Measurements from ENCODE around the gene METTL6.
A peak's percentile ranks its signal among the peaks of the same experiment; 100 is the strongest.
"Not testable (repeated sequence)": the region's sequence is repeated elsewhere in the genome, so short reads cannot be mapped to it uniquely, and the experiment has no call there.

The METTL6 gene

DNA sequence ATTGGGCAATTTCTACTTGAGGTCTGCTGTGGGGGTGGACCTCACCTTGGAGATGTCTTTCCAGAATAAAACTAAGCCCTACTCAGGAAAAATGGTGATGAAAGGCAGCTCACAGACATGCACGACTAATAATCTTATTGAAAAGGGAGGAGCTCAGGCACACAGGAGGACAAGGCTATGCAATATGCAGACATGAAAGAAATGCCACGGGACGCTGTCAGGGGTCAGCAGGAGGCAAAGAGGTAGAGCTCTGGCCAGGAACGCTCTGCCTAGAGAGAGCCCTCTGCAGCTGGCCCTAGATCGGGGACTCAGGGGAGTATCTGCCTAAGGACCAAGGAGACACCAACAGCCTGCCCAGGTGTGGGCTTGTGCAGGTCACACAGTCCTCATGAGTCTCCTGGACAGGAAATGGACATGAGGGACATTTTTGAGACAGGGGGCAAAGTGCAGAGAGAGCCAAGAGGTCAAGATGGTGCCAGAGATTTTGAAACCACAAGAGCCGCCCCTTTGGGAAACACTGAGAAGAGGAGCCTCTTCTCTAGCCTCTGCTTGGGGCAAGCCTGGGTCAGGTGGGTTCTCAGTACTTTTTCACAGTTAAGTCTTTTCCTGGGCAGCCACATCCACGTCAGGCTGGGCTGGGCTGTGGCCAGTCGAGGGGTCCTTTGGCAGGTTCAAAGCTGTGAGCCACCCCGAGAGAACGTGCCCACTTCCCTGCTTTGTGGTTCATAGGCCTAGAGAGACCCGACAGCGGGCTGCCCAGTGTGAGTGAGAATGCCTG is 23.3 kb upstream of the METTL6 start:
- no peak for DNase-seq

DNA sequence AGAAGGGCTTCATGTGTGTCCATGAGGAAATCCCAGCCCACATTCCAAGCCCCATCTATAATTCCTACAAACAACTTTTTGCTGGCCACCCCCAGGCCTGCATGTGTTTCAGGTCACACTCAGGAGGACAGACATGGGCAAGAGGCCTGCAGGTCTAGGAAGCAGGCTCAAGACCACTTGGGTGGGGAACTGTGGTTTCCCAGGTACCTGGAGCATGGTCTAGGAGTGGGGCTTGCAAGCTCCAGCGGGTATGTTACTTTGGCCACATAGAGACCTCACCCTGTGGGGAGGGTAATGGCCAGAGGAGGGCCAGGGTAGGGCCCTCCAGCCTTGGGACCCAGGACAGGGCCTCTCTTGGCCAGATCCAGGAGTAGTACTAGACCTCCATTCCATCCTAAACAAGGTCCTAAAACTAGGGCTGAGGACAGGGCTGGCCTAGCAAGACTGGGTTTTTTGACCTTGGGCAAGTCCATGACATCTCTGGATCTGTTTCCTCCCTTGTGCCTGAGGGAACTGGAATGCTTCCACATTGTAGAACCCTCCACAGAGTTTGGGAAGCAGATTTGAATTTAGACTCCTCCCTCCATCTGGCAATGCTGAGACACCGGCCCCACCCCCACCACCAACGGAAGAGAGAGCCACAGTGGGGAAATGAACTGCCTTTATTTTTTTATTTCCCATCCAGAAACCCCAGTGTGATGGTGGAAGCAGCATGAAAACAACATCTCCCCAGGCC is 22.3 kb upstream of the METTL6 start:
- DNase-seq, result no peak

- peak; percentile 89 for DNase-seq
Observed at GRCh38 chr3:15443826-15444524, 16.6 kb upstream of the METTL6 start.

GRCh38 chr3:15440891-15441290 is 13.5 kb upstream of the METTL6 start:
- no peak for DNase-seq

- DNase-seq, result no peak
Observed at GRCh38 chr3:15439476-15439875, 12.1 kb upstream of the METTL6 start.

GRCh38 chr3:15438983-15439382 is 11.6 kb upstream of the METTL6 start:
- DNase-seq, result no peak

- DNase-seq, result no peak
Observed at GRCh38 chr3:15436246-15436645, 8.9 kb upstream of the METTL6 start.

- DNase-seq, result no peak
Observed at GRCh38 chr3:15434756-15435155, 7.4 kb upstream of the METTL6 start.

GRCh38 chr3:15433531-15433930 is 6.2 kb upstream of the METTL6 start:
- DNase-seq, result no peak

DNA sequence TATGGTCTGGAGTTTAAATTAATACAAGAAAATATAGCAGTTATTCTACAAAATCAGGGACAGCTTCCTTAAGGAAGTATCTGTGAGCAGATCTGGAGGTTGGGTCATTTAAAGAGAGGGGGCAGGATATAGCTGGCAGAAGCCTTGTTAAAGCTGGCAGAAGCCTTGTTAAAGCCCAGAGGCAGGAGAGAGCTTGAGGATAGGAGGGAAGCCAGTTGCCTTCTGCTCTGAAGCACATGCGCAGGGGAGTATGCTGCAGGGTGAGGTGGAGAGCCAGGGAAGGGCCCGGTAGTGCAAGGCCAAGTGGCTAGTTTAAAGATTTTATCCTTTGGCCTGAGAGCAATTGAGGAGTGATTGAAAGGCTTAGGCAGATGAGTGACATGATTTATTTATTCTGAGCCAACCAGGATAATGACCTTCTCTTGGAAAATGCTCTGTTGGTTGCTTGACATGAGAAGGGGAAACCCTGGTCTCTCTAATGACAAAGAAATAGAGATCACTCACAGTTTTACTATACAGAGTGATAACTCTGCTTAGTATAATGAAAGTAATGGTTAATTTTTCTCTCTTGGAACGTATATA is 4.0 kb upstream of the METTL6 start:
- DNase-seq, result no peak

- DNase-seq, result no peak
Observed at GRCh38 chr3:15430624-15431023, 3.3 kb upstream of the METTL6 start.

GRCh38 chr3:15429080-15429479 is 1.7 kb upstream of the METTL6 start:
- no peak for DNase-seq

DNA sequence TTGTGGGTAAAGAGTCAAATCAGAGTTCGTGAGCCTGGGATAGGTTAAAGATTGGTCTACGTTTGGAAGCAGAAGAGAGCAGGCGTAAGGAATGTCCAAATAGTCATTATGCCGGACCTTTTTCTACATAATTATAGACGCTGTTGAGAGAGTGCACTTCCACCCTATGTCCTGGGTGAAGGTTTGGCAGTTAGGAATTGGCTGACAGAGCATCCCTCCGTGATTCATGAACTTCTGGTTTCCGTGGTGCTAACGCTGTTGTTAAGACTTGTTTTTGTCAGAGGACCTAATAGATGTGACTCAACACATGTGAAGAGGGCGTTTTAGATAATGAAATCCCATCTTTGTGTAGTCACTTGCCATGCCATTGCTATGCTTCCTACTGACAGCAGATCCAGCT is 1.2 kb upstream of the METTL6 start:
- no peak for DNase-seq

GRCh38 chr3:15427981-15428380 is 637 bp upstream of the METTL6 start:
- DNase-seq, result no peak

DNA sequence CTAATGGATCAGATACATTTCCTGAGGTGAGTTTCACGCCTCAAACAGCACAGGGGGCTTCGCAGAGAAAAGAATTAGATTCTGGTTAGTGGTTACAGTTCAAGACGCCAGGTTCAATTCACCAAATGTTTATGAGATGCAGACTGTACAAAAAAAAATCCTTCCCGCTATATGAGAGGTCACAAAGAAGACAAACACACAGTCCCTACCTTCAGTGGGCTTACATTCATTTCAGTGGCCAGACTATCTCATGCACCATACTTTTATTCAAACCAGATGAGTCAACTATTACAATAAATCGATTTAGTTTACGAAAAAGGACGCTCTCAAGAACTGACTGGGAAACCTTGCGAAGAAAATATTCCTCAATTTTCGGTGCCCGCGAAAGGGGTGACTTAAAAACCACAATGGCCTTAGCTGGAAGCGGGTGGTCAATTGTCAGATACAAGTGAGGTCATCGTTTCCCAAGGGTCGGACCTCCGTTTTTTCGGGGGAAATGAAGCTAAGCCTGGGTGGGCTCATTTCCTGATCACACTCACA is 695 bp downstream of the METTL6 start:
- no peak for DNase-seq

GRCh38 chr3:15420871-15421270 is 6.5 kb downstream of the METTL6 start:
- DNase-seq, result no peak

DNA sequence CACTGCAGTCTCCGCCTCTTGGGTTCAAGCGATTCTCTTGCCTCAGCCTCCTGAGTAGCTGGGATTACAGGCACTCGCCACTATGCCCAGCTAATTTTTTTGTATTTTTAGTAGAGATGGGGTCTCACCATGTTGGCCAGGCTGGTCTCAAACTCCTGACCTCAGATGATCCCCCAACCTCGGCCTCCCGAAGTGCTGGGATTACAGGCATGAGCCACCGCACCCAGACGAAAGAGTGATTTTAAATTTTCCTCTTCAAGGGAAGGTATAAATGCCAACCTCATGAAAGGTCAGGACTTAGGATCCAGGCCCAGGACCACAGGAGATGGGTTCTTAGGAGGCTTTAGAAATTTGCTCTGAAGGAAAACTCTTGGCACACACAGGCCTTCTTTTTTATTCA is 16.4 kb downstream of the METTL6 start:
- not testable (repeated sequence) for DNase-seq

GRCh38 chr3:15409774-15410173 is 17.6 kb downstream of the METTL6 start:
- DNase-seq, result no peak

DNA sequence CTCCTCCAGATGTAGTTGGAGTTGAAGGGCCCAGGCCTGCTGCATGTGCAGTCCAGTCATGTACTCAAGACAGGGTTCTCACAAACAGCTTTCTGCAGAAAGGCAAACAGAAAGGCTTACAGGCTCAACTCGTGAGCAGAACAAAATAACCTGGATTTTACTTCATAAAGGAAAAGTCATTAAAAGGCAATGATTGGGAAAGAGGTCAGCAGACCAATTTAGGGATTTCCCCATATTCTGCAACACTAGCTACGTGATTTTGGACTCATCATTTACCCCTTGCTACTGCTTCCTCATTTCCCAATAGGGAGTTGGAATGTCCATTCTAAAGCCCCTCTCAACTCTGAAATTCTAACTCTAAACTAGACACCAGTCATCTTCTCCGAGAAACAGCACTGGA is 18.1 kb downstream of the METTL6 start:
- no peak for DNase-seq

GRCh38 chr3:15405448-15406050 is 21.8 kb downstream of the METTL6 start:
- DNase-seq, result peak; percentile 70

DNA sequence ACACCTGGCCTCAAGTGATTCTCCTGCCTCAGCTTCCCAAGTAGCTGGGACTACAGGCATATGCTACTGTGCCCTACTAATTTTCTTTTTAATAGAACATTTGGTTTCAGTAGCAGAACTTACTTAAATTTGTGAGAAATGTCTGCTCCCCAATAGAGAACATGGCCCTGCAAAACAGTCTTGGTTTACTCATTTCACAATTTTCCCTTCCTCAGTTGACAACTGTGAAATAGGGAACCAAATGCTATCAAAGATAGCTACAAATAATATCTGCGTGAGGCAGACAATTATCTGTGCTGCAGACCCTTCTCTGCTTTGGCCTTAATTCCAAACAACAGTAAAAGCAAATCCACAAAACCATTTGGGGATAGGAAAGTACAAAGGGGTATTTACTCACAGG is 22.6 kb downstream of the METTL6 start:
- no peak for DNase-seq

GRCh38 chr3:15403965-15404364 is 23.4 kb downstream of the METTL6 start:
- DNase-seq, result no peak

DNA sequence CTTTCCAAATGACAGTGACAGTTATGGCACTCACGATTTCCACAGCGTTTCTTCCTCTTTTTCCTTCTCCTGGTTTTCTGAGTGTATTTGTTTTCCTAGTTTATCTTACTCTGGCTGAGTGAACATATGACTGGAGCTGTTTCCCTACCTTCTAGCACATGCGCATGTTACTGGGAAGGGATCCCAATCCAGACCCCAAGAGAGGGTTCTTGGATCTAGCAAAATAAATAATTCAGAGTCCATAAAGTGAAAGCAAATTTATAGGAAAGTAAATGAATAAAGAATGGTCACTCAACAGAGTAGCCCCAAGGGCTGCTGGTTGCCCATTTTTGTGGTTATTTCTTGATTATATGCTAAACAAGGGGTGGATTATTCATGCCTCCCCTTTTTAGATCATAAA is 23.8 kb downstream of the METTL6 start:
- no peak for DNase-seq

All from NCI-H82 (cell line).